RWPE1 (cell line): ENCODE results near the gene CLCN5.

ENCODE experiments used
- CTCF ChIA-PET: fragments of 350-600 bp; sonication (Branson Sonifier 250); formaldehyde crosslinking; extraction: SDS; loops from one replicate; lab custom pipeline; 2021; lab: Yijun Ruan, JAX
- POLR2A ChIA-PET: fragments of 400-600 bp; formaldehyde crosslinking; extraction: SDS; loops from one replicate; lab custom pipeline; 2020; ENCODE audit warnings: antibody characterized with exemption; ENCODE audit not compliant: low non-redundant PET; lab: Yijun Ruan, JAX
- DNase-seq: peaks from one replicate; pipeline ENCODE4 v3.0.0; 2012; ENCODE audit warnings: low spot score
- H3K27ac ChIP-seq: fragments of 450-650 bp; 2 replicates; pipeline ENCODE4 v1.5.1; 2017
- TF ChIP-seq, protein P1 (sequence below): fragments of 450-650 bp; conservative IDR thresholded peaks from 2 replicates; pipeline ENCODE4 v1.5.1; 2017; ENCODE audit warnings: low read depth, mild to moderate bottlenecking

The CLCN5 gene

DNA sequence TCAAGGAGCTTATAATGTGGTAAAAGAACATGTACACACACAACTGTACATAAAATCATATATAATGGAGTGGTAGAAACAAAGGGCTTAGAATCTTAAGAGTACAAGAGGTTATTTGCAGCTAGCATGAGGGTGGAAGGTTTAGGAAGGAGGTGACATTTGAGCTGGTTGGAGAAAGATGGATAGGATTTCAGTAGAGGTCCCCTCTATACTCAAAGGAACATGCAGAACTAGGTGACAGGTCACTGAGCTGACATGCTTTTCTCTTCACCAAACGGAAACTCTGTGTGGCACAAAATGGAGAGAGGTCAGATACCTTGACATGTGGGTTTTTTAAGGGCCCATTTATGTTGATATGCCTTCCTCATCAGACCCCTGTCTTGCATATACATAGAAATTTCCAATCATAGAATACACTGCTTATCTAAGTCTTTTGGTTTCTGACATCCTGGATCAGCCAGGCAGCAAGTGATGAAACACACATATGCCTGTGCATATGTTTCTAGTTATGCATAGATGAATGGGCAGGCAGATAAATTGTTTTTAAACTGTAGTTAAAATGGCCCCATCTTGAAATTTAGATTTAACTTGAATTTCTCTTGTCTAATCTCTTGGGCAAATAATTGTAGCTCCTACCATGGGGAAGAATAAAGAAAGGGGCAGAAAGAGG is 29.3 kb downstream of the CLCN5 start:
- ChIA-PET CTCF (no interaction called here), POLR2A (no interaction called here)
- DNase-seq = no peak
- TF ChIP-seq, protein P1, sequence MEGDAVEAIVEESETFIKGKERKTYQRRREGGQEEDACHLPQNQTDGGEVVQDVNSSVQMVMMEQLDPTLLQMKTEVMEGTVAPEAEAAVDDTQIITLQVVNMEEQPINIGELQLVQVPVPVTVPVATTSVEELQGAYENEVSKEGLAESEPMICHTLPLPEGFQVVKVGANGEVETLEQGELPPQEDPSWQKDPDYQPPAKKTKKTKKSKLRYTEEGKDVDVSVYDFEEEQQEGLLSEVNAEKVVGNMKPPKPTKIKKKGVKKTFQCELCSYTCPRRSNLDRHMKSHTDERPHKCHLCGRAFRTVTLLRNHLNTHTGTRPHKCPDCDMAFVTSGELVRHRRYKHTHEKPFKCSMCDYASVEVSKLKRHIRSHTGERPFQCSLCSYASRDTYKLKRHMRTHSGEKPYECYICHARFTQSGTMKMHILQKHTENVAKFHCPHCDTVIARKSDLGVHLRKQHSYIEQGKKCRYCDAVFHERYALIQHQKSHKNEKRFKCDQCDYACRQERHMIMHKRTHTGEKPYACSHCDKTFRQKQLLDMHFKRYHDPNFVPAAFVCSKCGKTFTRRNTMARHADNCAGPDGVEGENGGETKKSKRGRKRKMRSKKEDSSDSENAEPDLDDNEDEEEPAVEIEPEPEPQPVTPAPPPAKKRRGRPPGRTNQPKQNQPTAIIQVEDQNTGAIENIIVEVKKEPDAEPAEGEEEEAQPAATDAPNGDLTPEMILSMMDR = no peak
- no peak overlapping the region for H3K27ac ChIP-seq

DNA sequence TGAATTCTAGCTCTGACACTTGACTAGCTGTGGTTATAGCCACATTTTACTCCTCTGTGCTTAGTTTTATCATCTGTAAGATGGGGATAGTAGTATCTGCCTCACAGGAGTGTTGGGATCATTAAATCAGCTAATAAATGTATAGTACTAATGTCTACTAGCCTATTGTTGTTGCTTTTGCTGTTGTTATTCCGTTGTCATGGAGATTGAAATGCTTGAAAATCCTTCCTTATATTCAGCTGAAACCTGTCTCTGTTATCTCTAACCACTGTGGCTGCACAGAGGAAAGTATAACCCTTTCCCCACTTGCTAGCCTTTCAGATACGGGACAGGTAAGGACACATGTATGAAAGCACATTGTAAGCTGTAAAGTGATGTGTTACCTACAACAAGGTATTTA is 33.9 kb downstream of the CLCN5 start:
- DNase-seq = no peak
- ChIA-PET CTCF (no interaction called here), POLR2A (no interaction called here)
- H3K27ac ChIP-seq = no peak overlapping the region
- TF ChIP-seq, protein P1 = no peak

DNA sequence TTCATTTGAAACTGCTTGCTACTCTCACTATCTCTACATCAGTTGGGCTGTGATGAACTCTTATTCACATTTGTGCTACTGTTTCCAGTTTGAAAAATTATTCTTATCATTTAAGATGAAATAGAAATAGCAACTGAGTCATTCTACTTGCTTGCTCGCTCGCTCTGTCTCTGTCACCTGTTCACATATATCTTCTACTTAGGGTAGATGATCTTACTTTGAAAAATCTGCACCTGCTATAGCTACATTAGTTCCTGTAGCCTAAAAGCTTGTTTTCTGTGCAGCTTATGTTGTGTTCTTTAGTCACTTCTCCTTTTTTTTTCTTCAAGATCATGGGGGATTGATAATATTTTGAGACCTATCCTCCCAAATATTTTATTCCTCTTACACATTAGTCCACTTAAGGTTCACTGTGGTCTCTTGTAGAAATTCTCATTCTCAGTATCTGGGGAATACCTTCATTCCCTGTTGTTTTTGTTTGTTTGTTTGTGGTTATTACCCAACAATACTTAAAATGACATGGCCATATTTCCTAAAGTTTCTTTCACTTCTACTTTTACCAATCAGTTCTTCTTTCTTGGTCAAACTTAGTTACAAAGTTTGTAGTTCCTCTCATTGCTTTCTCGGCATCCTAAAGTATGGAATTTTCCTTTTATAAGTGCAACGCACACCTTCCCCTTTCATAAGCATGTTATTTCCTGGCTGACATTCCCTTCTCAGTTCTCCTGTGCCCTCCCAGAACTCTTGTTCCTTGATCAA is 36.5 kb downstream of the CLCN5 start:
- H3K27ac ChIP-seq = no peak overlapping the region
- CTCF ChIA-PET = no interaction called here
- TF ChIP-seq, protein P1 = no peak
- POLR2A ChIA-PET = no interaction called here
- no peak for DNase-seq

- POLR2A ChIA-PET = no interaction called here
Observed at GRCh38 chrX:49959602-49960001, 37.2 kb downstream of the CLCN5 start.

GRCh38 chrX:49960061-49960460 is 37.7 kb downstream of the CLCN5 start:
- POLR2A ChIA-PET = no interaction called here
- CTCF ChIA-PET = no interaction called here

More at GRCh38 chrX:49959602-49960001, 37.2 kb downstream of the CLCN5 start:
- CTCF ChIA-PET = no interaction called here
- TF ChIP-seq, protein P1 = no peak
- no peak overlapping the region for H3K27ac ChIP-seq
- DNase-seq = no peak

GRCh38 chrX:49970674-49971073 is 48.3 kb downstream of the CLCN5 start:
- CTCF ChIA-PET = interaction anchor here (0.7 kb wide), 1 partner anchor 939 kb away, joined by 4 read pairs; no protein-coding TSS in a partner anchor
- TF ChIP-seq, protein P1 = no peak
- no peak for DNase-seq
- POLR2A ChIA-PET = no interaction called here
- no peak overlapping the region for H3K27ac ChIP-seq

More at GRCh38 chrX:49960061-49960460, 37.7 kb downstream of the CLCN5 start:
- DNase-seq = no peak
- TF ChIP-seq, protein P1 = no peak
- no peak overlapping the region for H3K27ac ChIP-seq
